GM12878 (cell line): ENCODE results near the gene GARRE1. TPM values are rescaled to one million over a fixed set of nuclear protein-coding genes. Genes with fewer than 3 reads are reported as not detected.

ENCODE experiments used
- CEBPZ ChIP-seq: fragments of 150-350 bp; IDR thresholded peaks from 2 replicates; pipeline ENCODE4 v1.6.1; 2016; ENCODE audit warnings: low read depth, low read length
- EP300 ChIP-seq, 2 experiments: fragments of 150-350 bp in 1 of 2; IDR thresholded peaks; 2 replicates each; pipeline ENCODE4 v1.6.1; 2011 to 2012; ENCODE audit warnings: low read depth in 2 of 2, low read length in 2 of 2, borderline replicate concordance in 1 of 2, improper control_type of control experiment in 1 of 2, inconsistent platforms in 1 of 2; ENCODE audit not compliant: control insufficient read depth in 1 of 2
- IRF5 ChIP-seq: fragments of 450-650 bp; IDR thresholded peaks from 2 replicates; pipeline ENCODE4 v1.6.1; 2017; ENCODE audit warnings: borderline replicate concordance
- KLF5 ChIP-seq: fragments of 450-650 bp; IDR thresholded peaks from 2 replicates; pipeline ENCODE4 v1.6.1; 2014; ENCODE audit warnings: mild to moderate bottlenecking; ENCODE audit not compliant: partially characterized antibody
- MTA2 ChIP-seq: fragments of 450-650 bp; IDR thresholded peaks from 2 replicates; pipeline ENCODE4 v1.6.1; 2016; ENCODE audit warnings: low read depth, mild to moderate bottlenecking, moderate library complexity
- MTA3 ChIP-seq: IDR thresholded peaks from 2 replicates; pipeline ENCODE4 v1.6.1; 2012; ENCODE audit warnings: low read length, inconsistent platforms, borderline replicate concordance
- MXI1 ChIP-seq: fragments of 150-350 bp; IDR thresholded peaks from 2 replicates; pipeline ENCODE4 v1.6.1; 2011; ENCODE audit warnings: low read depth, mild to moderate bottlenecking, inconsistent platforms, low read length, improper control_type of control experiment
- NRF1 ChIP-seq: conservative IDR thresholded peaks from 2 replicates; pipeline ENCODE4 v1.6.1; 2011; ENCODE audit warnings: mild to moderate bottlenecking, low read depth, low read length, improper control_type of control experiment
- POLR2AphosphoS5 ChIP-seq: IDR thresholded peaks from 2 replicates; pipeline ENCODE4 v1.6.1; 2011; ENCODE audit warnings: mild to moderate bottlenecking, low read length, inconsistent platforms
- RFX5 ChIP-seq: IDR thresholded peaks from 2 replicates; pipeline ENCODE4 v1.6.1; 2011; ENCODE audit warnings: low read depth, low read length, improper control_type of control experiment
- TAF1 ChIP-seq: IDR thresholded peaks from 2 replicates; pipeline ENCODE4 v1.6.1; 2011; ENCODE audit warnings: mild to moderate bottlenecking, low read depth, low read length, borderline replicate concordance
- TCF12 ChIP-seq: IDR thresholded peaks from 2 replicates; pipeline ENCODE4 v1.6.1; 2011; ENCODE audit warnings: low read depth, mild to moderate bottlenecking, low read length
- ZBED1 ChIP-seq: IDR thresholded peaks from 2 replicates; pipeline ENCODE4 v1.6.1; 2016; ENCODE audit warnings: borderline replicate concordance
- ZNF207 ChIP-seq: fragments of 450-650 bp; IDR thresholded peaks from 2 replicates; pipeline ENCODE4 v1.6.1; 2014; ENCODE audit warnings: antibody characterized with exemption, mild to moderate bottlenecking, borderline replicate concordance
- polyA plus RNA-seq, 11 experiments: library from polyadenylated mRNA; depleted of rRNA in 4 of 11; unstranded in 6 of 11; stranded (reverse) in 5 of 11; fragments of >200 nt; fragmentation: Nextera tagmentation in 4 of 11; fragmentation: Illumina TruSeq in 1 of 11; extraction: Ambion mirVana in 4 of 11; extraction: Trizol in 1 of 11; gene quantifications; 1 replicate in 1 of 11; 2 replicates in 10 of 11; pipeline versions ENCODE4 v1.2.1 to v1.2.3, GENCODE V29; 2011 to 2016; ENCODE audit warnings: inconsistent platforms in 2 of 11, missing spikeins in 2 of 11, low read depth in 1 of 11
- total RNA-seq, 4 experiments: library from RNA; depleted of rRNA in 3 of 4; stranded (reverse); fragments of >200 nt in 3 of 4; fragmentation: Illumina TruSeq in 1 of 4; extraction: Trizol in 1 of 4; gene quantifications; 2 replicates each; pipeline versions ENCODE4 v1.2.1 to v1.2.3, GENCODE V29; 2013 to 2021
- TF ChIP-seq, protein P1 (sequence below): IDR thresholded peaks from 2 replicates; pipeline ENCODE4 v1.6.1; 2012; ENCODE audit warnings: mild to moderate bottlenecking, low read depth, low read length
- TF ChIP-seq, protein P2 (sequence below): fragments of 450-650 bp; IDR thresholded peaks from 2 replicates; pipeline ENCODE4 v1.6.1; 2016; ENCODE audit warnings: mild to moderate bottlenecking, moderate library complexity, borderline replicate concordance

GARRE1 gene
- total and polyA plus RNA-seq, 10 of the 15 experiments (the other 5 are each of a cell fraction or from before 2014, with no cell fraction given), result 1.1 to 9.4 (median 5.1) TPM

- TF ChIP-seq, protein P1, sequence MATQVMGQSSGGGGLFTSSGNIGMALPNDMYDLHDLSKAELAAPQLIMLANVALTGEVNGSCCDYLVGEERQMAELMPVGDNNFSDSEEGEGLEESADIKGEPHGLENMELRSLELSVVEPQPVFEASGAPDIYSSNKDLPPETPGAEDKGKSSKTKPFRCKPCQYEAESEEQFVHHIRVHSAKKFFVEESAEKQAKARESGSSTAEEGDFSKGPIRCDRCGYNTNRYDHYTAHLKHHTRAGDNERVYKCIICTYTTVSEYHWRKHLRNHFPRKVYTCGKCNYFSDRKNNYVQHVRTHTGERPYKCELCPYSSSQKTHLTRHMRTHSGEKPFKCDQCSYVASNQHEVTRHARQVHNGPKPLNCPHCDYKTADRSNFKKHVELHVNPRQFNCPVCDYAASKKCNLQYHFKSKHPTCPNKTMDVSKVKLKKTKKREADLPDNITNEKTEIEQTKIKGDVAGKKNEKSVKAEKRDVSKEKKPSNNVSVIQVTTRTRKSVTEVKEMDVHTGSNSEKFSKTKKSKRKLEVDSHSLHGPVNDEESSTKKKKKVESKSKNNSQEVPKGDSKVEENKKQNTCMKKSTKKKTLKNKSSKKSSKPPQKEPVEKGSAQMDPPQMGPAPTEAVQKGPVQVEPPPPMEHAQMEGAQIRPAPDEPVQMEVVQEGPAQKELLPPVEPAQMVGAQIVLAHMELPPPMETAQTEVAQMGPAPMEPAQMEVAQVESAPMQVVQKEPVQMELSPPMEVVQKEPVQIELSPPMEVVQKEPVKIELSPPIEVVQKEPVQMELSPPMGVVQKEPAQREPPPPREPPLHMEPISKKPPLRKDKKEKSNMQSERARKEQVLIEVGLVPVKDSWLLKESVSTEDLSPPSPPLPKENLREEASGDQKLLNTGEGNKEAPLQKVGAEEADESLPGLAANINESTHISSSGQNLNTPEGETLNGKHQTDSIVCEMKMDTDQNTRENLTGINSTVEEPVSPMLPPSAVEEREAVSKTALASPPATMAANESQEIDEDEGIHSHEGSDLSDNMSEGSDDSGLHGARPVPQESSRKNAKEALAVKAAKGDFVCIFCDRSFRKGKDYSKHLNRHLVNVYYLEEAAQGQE, result no peak
- TF ChIP-seq IRF5, result peak; percentile 54; the same call in 1 of the 2 replicates
- peak; percentile 53; the same call in 1 of the 2 replicates for TF ChIP-seq TCF12
- TF ChIP-seq POLR2AphosphoS5, result no peak
- TF ChIP-seq ZBED1, result no peak
- no peak for TF ChIP-seq CEBPZ
- TF ChIP-seq, protein P2, sequence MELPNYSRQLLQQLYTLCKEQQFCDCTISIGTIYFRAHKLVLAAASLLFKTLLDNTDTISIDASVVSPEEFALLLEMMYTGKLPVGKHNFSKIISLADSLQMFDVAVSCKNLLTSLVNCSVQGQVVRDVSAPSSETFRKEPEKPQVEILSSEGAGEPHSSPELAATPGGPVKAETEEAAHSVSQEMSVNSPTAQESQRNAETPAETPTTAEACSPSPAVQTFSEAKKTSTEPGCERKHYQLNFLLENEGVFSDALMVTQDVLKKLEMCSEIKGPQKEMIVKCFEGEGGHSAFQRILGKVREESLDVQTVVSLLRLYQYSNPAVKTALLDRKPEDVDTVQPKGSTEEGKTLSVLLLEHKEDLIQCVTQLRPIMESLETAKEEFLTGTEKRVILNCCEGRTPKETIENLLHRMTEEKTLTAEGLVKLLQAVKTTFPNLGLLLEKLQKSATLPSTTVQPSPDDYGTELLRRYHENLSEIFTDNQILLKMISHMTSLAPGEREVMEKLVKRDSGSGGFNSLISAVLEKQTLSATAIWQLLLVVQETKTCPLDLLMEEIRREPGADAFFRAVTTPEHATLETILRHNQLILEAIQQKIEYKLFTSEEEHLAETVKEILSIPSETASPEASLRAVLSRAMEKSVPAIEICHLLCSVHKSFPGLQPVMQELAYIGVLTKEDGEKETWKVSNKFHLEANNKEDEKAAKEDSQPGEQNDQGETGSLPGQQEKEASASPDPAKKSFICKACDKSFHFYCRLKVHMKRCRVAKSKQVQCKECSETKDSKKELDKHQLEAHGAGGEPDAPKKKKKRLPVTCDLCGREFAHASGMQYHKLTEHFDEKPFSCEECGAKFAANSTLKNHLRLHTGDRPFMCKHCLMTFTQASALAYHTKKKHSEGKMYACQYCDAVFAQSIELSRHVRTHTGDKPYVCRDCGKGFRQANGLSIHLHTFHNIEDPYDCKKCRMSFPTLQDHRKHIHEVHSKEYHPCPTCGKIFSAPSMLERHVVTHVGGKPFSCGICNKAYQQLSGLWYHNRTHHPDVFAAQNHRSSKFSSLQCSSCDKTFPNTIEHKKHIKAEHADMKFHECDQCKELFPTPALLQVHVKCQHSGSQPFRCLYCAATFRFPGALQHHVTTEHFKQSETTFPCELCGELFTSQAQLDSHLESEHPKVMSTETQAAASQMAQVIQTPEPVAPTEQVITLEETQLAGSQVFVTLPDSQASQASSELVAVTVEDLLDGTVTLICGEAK, result no peak
- TF ChIP-seq MTA3, result no peak
- no peak for TF ChIP-seq NRF1
- no peak for TF ChIP-seq TAF1
- peak; percentile 47 to 59; a peak in 1 of 4 replicates for TF ChIP-seq EP300 (IDR thresholded peaks at IDR 0.05; ENCODE audit: borderline replicate concordance in 1 of 2, control insufficient read depth in 1 of 2, low read depth in 2 of 2, low read length in 2 of 2)
- no peak for TF ChIP-seq ZNF207
- peak; percentile 87 for TF ChIP-seq MTA2
- TF ChIP-seq MXI1, result no peak
- TF ChIP-seq RFX5, result no peak
- no peak for TF ChIP-seq KLF5
Observed at GRCh38 chr19:34217952-34218817, 36.2 kb upstream of the GARRE1 start (continued).
